ENCODE data around the gene PDIA5.

Gene PDIA5

GRCh38 chr3:123044981-123045763, 21.7 kb upstream of the PDIA5 start:
- DNase-seq, result no peak

GRCh38 chr3:123046262-123047061, 20.4 kb upstream of the PDIA5 start:
- no peak for DNase-seq

- DNase-seq, result no peak
These were observed 19.8 kb upstream of the PDIA5 start for GRCh38 chr3:123047062-123047319.

DNA sequence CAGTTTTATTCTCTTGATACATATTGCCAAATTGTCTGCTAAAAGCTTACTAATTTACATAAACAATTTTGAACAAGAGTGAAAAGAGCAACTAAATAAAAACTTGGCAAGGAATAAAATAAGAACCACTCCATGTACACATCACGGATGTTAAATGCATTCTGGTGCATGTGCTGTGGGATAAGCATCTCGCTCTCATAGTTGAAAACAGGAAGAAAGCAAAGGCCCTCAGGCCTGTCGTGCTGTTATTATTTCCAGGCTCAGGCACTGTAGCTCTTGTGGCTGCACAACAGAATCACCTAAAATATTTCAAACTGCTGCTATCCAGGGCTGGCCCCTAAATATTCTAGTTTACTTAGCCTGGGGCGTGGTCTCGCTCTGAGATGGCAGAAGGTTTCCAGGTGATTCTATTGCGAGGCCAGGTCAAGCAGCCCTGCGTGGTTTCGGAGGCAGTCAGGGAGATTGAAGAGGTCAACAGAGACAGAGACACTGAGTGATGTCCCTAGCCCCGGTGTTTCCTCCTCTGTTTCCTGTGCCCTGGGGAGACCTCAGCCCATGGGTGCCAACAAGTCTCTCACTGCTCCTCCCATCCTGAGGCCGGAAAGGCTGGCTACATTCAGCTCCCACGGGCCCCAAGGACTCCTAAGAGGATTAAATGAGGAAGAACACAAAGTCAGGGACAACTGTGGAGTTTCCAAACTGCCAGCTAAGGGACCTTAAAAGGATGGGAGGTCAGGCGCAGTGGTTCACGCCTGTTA, 18.2 kb upstream of the PDIA5 start:
- DNase-seq, result no peak

DNA sequence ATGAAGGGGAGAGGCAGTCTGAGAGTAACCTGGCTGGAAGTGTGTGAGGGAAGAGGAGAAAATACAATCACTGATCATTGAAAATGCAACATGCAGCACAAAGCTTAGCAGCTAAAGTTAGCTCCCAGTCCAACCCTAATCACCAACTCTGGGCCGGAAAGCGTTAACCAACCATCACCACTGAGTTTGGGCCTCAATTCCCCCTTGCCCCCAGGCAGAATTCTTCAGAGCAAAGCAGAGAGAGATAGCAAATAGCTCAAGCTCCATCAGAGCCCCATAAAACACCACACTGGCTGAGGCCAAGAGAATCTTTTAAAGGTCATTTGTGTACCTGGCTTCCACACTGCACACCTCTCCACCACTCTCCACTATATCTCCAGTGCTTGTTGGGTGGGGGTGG, 16.2 kb upstream of the PDIA5 start:
- no peak for DNase-seq

- DNase-seq, result no peak
These were observed 13.7 kb upstream of the PDIA5 start for GRCh38 chr3:123053107-123053506.

DNA sequence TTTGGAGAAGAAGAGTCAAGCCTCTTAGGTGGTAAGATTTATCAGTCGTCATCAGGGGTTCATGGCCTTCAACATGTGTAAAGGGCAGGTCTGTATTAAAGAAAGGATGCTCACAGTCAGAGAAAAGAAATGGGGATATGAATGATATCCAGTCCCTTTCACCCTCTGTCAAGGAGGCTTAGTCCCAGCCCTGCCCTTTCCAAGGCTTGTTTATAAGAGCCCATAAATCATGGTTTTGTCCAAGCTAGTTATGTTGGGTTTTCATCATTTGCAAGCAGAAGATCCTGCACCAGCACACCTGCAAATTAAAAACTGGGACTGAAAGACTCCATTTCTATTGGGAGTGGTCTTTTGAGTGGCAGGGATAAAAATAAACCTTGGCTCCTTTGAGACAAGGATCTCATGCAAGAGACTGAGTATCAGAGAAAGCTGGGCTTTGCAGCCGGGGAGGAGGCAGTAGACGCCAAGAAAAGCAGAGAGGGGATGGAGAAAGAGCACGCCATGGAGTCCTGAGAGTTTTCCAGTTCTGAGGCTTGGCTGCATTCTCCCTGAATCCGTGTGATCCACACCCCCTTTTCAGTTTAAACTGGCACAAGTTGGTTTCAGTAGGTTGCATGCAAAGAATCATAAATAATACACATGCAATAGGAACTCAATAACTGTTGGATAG, 12.6 kb upstream of the PDIA5 start:
- DNase-seq, result no peak

GRCh38 chr3:123054931-123055330, 11.9 kb upstream of the PDIA5 start:
- DNase-seq, result no peak

- no peak for DNase-seq
These were observed 11.5 kb upstream of the PDIA5 start for GRCh38 chr3:123055352-123055751.

GRCh38 chr3:123058505-123058904, 8.3 kb upstream of the PDIA5 start:
- DNase-seq, result no peak

- no peak for DNase-seq
These were observed 6.8 kb upstream of the PDIA5 start for GRCh38 chr3:123060054-123060453.

DNA sequence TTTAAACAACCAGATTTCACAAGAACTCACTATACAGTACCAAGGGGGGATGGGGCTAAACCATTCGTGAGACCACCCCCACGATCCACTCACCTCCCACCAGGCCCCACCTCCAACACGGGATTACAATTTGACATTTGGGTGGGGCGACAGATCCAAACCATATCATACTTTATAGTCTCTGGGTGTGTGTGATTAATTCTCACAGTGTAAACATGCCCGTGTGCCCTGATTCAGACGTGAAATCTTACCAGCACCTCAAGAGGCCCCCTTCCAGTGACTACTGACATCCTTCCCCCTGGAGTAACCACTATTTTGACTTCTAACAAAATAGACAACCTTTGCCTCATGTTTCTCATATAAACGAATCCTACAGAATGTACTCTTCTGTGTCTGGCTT, 5.0 kb upstream of the PDIA5 start:
- DNase-seq, result no peak

- DNase-seq, result no peak
These were observed 3.8 kb upstream of the PDIA5 start for GRCh38 chr3:123063034-123063433.

DNA sequence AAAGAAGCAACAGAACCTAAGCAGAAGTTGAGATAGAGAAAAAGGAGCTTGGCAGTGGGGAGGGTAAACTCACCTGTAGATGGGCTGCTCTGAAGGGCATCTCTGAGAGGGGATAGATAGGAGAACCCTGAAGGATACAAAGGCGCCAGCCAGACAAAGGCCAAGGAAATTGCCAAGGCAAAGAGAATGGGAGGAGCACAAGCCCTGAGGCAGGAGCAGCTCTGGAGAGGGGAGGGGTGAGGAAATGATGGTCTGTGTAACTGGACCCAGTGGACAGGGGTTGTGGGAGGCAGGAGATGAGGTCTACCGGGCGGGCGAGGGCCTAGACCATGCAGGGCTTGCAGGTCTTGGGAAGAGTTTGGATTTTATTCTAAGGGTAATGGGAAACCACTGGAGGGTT, 2.3 kb upstream of the PDIA5 start:
- no peak for DNase-seq

- DNase-seq, result no peak
These were observed 1.9 kb upstream of the PDIA5 start for GRCh38 chr3:123064914-123065313.

- no peak for DNase-seq
These were observed 278 bp upstream of the PDIA5 start for GRCh38 chr3:123066599-123066895.

- DNase-seq, result no peak
These were observed 1.1 kb downstream of the PDIA5 start for GRCh38 chr3:123067689-123068600.

- no peak for DNase-seq
These were observed 2.0 kb downstream of the PDIA5 start for GRCh38 chr3:123068601-123069381.

DNA sequence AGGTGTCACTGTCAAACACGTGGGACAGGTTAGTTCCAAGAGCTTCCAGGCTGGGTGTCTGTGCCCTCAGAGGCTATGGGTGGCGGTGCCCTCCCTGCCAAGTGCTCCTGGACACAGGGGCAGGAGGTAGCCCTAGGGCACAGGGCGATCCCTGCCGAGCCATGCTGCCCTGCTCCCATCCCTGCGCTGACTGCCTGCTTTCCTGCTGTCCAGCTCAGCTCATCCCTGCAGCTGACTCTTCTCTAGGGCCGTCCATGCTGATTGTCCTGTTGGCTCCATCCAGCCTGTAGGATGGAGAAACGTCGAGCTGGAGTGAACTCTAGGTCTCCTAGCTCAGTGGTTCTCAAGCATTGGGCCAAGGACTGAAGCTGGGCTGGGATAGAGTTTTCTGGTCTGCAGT, 3.7 kb downstream of the PDIA5 start:
- DNase-seq, result no peak

GRCh38 chr3:123071146-123071545, 4.3 kb downstream of the PDIA5 start:
- DNase-seq, result no peak

DNA sequence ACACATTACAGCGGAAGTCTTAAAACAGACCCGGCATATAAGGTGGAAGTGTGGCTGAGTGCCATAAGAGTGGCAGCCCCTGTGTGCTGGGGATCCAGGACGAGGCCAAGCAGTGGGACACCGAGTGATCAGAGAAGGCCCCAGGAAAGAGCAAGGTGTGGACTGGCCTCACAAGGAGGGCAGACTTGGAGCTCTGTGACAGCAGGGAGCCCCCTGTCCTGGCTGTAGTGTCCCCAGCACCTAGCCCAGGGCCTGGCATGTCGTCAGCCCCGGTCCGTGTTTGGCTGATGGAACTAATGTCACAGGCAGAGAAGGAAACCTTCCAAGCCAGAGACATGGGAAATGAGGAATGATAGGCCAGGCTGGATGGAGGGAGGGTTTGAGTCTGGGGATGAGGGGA, 4.8 kb downstream of the PDIA5 start:
- DNase-seq, result no peak

DNA sequence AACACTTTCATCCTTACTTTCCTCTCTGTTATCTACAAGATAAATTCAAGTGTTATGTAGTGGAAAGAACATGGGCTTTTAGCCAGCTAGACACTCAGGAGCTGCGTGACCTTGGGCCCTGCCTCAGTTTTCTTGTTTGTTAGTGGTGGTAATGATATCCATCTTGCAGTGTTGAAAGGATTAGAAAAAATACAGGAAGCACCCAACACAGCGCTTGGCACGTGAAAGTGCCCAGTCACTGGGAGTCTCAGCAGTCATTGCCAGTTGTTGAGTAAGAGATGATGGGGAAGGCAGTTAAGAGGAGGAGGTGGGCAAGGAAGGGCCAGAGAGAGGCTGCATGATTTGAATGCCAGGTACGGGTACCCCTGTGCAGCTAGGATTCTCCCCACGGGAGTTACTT, 5.3 kb downstream of the PDIA5 start:
- DNase-seq, result no peak
